Retinal pigment epithelial cell (primary cell): ENCODE data around the gene HLA-C.
A peak's percentile ranks its signal among the peaks of the same experiment; 100 is the strongest.

ENCODE experiments used
- DNase-seq: peaks from one replicate; pipeline ENCODE4 v3.0.0-alpha.2; 2010; ENCODE audit warnings: low read depth
- H3K4me3 ChIP-seq: 2 replicates; pipeline ENCODE4 v1.5.1; 2011; ENCODE audit warnings: mild to moderate bottlenecking, low read length, control low read depth, moderate library complexity
- TF ChIP-seq, protein P1 (sequence below): conservative IDR thresholded peaks from 2 replicates; pipeline ENCODE4 v1.5.1; 2011; ENCODE audit warnings: low read depth, low read length, control low read depth, inconsistent platforms

Gene HLA-C

DNA sequence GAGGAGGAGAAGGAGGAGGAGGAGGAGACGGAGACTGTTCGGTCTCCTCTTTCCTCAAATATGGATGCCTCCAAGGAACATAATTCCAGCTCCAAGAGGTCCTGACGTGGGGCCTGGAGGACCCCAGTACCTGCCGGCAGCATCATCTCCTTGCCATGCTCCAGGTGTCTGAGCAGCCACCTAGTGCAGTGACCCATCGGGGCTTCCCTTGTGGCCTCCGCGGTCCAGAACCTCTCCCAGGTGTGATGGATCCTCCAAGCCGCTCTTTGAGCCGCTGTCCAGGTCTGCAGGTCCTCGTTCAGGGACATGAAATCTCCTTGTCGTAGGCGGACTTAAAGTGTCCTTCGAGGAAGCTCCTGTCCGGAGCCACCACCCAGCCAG, 35.8 kb upstream of the HLA-C start:
- H3K4me3 ChIP-seq, result no peak overlapping the region
- DNase-seq, result no peak
- TF ChIP-seq, protein P1, sequence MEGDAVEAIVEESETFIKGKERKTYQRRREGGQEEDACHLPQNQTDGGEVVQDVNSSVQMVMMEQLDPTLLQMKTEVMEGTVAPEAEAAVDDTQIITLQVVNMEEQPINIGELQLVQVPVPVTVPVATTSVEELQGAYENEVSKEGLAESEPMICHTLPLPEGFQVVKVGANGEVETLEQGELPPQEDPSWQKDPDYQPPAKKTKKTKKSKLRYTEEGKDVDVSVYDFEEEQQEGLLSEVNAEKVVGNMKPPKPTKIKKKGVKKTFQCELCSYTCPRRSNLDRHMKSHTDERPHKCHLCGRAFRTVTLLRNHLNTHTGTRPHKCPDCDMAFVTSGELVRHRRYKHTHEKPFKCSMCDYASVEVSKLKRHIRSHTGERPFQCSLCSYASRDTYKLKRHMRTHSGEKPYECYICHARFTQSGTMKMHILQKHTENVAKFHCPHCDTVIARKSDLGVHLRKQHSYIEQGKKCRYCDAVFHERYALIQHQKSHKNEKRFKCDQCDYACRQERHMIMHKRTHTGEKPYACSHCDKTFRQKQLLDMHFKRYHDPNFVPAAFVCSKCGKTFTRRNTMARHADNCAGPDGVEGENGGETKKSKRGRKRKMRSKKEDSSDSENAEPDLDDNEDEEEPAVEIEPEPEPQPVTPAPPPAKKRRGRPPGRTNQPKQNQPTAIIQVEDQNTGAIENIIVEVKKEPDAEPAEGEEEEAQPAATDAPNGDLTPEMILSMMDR, result no peak

DNA sequence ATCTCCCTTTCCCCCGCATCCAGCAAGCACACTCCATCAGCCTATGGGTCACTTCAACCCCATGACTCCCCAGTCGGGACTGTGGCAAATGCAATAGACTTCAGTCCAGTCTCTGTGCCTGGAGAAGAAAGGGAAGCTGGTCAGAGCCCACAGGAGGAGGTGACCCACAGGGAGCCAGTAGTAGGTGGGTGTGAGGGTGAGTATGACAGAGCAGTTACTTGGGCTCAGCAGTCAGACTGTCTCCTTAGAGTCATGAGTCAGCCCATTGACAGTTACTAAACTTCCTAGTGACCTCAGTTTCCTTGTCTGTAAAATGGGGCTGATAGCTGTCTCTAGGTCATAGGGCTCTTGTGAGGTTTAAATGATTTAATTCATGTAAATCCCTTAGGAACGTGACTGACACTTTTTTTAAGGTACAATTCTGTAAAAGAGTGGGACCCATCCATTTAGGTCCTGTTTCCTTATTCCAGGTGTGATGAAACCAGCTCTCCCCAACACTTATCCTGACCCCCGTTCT, 33.9 kb upstream of the HLA-C start:
- TF ChIP-seq, protein P1, result no peak
- no peak overlapping the region for H3K4me3 ChIP-seq
- no peak for DNase-seq

DNA sequence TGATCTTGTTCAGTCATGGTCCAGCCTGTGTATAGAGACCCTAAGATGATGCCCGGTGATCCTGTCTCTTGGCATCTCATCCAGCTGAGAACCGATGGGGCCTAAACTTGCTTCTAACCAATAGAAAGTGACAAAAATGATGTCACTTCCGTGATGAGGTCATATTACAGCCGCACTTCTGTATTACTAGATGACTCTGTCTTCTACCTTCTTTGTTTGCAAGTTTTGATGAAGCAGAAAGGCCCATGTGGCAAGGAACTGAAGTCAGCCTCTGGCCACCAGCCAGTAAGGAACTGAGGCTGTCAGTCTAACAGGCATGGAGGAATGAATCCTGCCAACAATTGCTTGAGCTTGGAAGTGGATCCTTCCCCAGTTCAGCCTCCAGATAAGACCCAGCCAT, 32.8 kb upstream of the HLA-C start:
- DNase-seq, result no peak
- no peak overlapping the region for H3K4me3 ChIP-seq
- TF ChIP-seq, protein P1, result no peak

DNA sequence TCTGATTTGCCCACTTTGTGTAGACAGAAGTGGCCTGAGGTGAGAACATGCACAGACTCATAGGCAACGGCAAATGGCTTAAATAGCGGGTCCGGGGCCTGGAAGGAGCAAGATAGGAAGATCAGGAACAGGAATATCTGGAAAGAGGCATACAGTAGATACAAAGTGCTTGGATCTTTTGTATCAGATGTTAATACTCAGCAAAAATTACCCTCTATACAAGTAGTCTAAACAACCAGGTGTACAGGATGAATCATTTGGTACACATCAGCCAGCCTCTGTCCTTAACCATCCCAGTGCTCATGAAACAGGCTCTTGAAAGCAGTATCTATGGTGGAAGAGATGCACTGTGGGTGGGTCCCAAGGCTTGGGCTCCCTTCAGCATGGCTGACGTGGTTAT, 28.9 kb upstream of the HLA-C start:
- TF ChIP-seq, protein P1, result no peak
- no peak for DNase-seq
- no peak overlapping the region for H3K4me3 ChIP-seq

DNA sequence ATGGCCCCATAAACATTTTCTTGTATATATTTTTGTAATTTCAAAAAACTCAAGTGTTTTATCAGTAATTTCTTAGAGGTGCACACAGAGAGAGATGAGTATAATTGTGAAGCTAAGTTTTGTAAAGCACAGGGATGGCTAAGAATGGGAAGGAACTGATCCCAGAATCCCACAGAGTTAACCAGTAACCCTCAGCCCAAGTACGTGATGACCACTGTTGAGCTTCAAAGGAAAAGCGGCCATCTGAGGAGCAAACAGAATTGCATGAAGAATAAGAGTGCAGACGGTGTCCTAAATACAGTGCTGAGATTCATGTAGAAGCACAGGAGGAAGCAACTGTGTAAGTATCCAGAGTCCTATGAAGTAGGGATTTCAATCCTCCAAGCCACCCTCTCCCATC, 28.1 kb upstream of the HLA-C start:
- no peak overlapping the region for H3K4me3 ChIP-seq
- no peak for DNase-seq
- TF ChIP-seq, protein P1, result no peak

DNA sequence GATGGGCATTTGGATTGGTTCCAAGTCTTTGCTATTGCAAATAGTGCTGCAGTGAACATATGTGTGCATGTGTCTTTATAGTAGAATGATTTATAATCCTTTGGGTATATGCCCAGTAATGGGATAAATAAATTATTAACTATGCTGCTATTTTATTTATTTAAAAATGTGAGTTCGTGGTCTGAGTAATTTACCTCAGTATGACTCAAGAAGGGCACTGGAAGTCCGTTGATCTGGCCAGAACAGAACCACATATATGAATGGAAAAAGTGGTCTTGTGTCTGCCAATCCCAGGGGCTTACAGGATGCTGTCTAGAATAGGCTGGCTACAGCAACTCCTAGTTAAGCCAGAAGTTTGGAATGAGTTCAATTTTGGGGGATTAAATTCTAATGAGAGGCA, 27.6 kb upstream of the HLA-C start:
- no peak overlapping the region for H3K4me3 ChIP-seq
- peak; percentile 23 for DNase-seq
- TF ChIP-seq, protein P1, result no peak

DNA sequence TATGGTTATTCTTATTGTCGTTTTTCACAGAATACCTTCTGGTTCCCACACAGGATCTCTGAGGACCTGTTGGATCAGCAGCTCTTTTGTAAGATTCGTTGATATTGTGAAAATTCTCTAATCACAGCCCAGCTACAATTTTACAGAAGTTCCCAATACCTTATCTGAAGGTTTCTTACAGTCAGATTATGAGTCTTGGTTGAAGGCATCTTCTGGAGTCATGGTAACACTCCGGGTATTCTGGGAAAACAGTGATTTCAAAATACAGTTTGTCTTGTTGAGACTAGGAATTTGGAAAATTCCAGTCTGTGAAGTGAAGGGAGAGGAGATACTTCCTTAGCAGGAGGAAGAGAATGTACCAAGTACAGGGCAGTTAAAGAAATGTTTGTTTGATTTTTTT, 22.2 kb upstream of the HLA-C start:
- DNase-seq, result no peak
- TF ChIP-seq, protein P1, result no peak

More for the DNA sequence above, 22.2 kb upstream of the HLA-C start:
- H3K4me3 ChIP-seq, result no peak overlapping the region
